GM19351 (cell line): ENCODE measurements around the gene MYCN.
"Not testable (repeated sequence)": the region's sequence is repeated elsewhere in the genome, so short reads cannot be mapped to it uniquely, and the experiment has no call there.

Experiments
- ATAC-seq: cut with Tn5 transposase; IDR thresholded peaks from one replicate; pipeline ENCODE4 v1.9.1; 2021; ENCODE audit warnings: mild to moderate bottlenecking, moderate library complexity; ENCODE audit not compliant: unreplicated experiment

The MYCN gene

GRCh38 chr2:15907461-15908324 is 32.7 kb upstream of the MYCN start:
- ATAC-seq, result no peak

GRCh38 chr2:15908371-15908770 is 32.0 kb upstream of the MYCN start:
- ATAC-seq, result no peak

GRCh38 chr2:15909157-15909556 is 31.2 kb upstream of the MYCN start:
- no peak for ATAC-seq

GRCh38 chr2:15909736-15910135 is 30.6 kb upstream of the MYCN start:
- no peak for ATAC-seq

GRCh38 chr2:15911270-15911669 is 29.1 kb upstream of the MYCN start:
- ATAC-seq, result not testable (repeated sequence)

- ATAC-seq, result no peak
Measured at GRCh38 chr2:15911686-15912085, 28.7 kb upstream of the MYCN start.

- ATAC-seq, result no peak
Measured at GRCh38 chr2:15912203-15912602, 28.1 kb upstream of the MYCN start.

- ATAC-seq, result no peak
Measured at GRCh38 chr2:15913146-15913545, 27.2 kb upstream of the MYCN start.

GRCh38 chr2:15914596-15915385 is 25.6 kb upstream of the MYCN start:
- ATAC-seq, result no peak

GRCh38 chr2:15915546-15915945 is 24.8 kb upstream of the MYCN start:
- not testable (repeated sequence) for ATAC-seq

- no peak for ATAC-seq
Measured at GRCh38 chr2:15916336-15916735, 24.0 kb upstream of the MYCN start.

GRCh38 chr2:15918761-15919356 is 21.5 kb upstream of the MYCN start:
- ATAC-seq, result no peak

- no peak for ATAC-seq
Measured at GRCh38 chr2:15919716-15920434, 20.5 kb upstream of the MYCN start.

- ATAC-seq, result no peak
Measured at GRCh38 chr2:15920696-15921095, 19.7 kb upstream of the MYCN start.

- ATAC-seq, result no peak
Measured at GRCh38 chr2:15923597-15923996, 16.8 kb upstream of the MYCN start.

- no peak for ATAC-seq
Measured at GRCh38 chr2:15925819-15926218, 14.5 kb upstream of the MYCN start.

GRCh38 chr2:15926252-15926651 is 14.1 kb upstream of the MYCN start:
- ATAC-seq, result no peak

GRCh38 chr2:15927551-15928218 is 12.7 kb upstream of the MYCN start:
- no peak for ATAC-seq

GRCh38 chr2:15929008-15929407 is 11.3 kb upstream of the MYCN start:
- not testable (repeated sequence) for ATAC-seq

GRCh38 chr2:15929861-15930260 is 10.5 kb upstream of the MYCN start:
- ATAC-seq, result no peak
